Activated naive CD4-positive, alpha-beta T cell treated with anti-CD3 and anti-CD28 coated beads, Interleukin-2, amount 10 ng/mL, durations not matched to agents 5 hours and 36 hours (primary cell): ENCODE results near the gene CHMP1A. TPM values are rescaled to one million over a fixed set of nuclear protein-coding genes. Genes with fewer than 3 reads are reported as not detected.

Source experiments
- total RNA-seq, 2 experiments: library from RNA; stranded (reverse); gene quantifications; one replicate each; pipeline ENCODE4 v1.2.3, GENCODE V29; 2021

The CHMP1A gene
- total RNA-seq: 10 to 100 TPM; 81.2 to 87.0 TPM

GRCh38 chr16:89657442-89658220 lies at the start of gene CHMP1A, which contains the start of gene SPATA33:
CHMP1A (minus strand) TSS chr16:89657708; CDS start chr16:89657588, 120 bp downstream.
SPATA33 (plus strand) TSS chr16:89657836; CDS start chr16:89657912, 76 bp downstream.

GRCh38 chr16:89701425-89702406 lies 44.2 kb upstream of the CHMP1A start, which contains the start of gene SPATA2L:
SPATA2L (minus strand) TSS chr16:89701705; CDS start chr16:89701232, 473 bp downstream.

GRCh38 chr16:89686520-89687091 lies 29.1 kb upstream of the CHMP1A start, which contains the start of gene CDK10:
CDK10 (plus strand) TSS chr16:89686689; CDS start chr16:89686711, 22 bp downstream.

GRCh38 chr16:89613231-89613953 lies 44.1 kb downstream of the CHMP1A start, which contains the start of gene DPEP1:
DPEP1 (plus strand) TSS chr16:89613642; CDS start chr16:89630411, 16,769 bp downstream.

Other genes starting within 250 kb of the CHMP1A start
- 100 to 1,000 TPM; 173 to 178 TPM for gene ANKRD11, start 167.1 kb downstream of the CHMP1A start, total RNA-seq
- 100 to 1,000 TPM in 1 of 2 experiments, 10 to 100 TPM in 1; 98.8 to 101 TPM for gene SPG7, start 149.3 kb downstream of the CHMP1A start, total RNA-seq
- gene RPL13, start 97.0 kb downstream of the CHMP1A start, total RNA-seq: 1,000 to 10,000 TPM; 3,512 to 3,557 TPM
- gene CPNE7, start 82.0 kb downstream of the CHMP1A start, total RNA-seq: 1 to 10 TPM; 3.6 to 3.7 TPM
- gene DPEP1, start 44.1 kb downstream of the CHMP1A start, total RNA-seq: not detected
- gene SPATA33, start 128 bp upstream of the CHMP1A start, total RNA-seq: 10 to 100 TPM in 1 of 2 experiments, 1 to 10 TPM in 1; 9.8 to 10.2 TPM
- gene CDK10, start 29.0 kb upstream of the CHMP1A start, total RNA-seq: 100 to 1,000 TPM in 1 of 2 experiments, 10 to 100 TPM in 1; 92.6 to 111 TPM
- gene SPATA2L, start 44.0 kb upstream of the CHMP1A start, total RNA-seq: 10 to 100 TPM; 10.3 to 10.7 TPM
- 10 to 100 TPM; 10.2 to 12.6 TPM for gene VPS9D1, start 63.2 kb upstream of the CHMP1A start, total RNA-seq
- 10 to 100 TPM; 89.5 to 94.4 TPM for gene ZNF276, start 63.8 kb upstream of the CHMP1A start, total RNA-seq
- 10 to 100 TPM; 69.3 to 76.2 TPM for gene FANCA, start 158.9 kb upstream of the CHMP1A start, total RNA-seq
- 1 to 10 TPM; 1.3 to 1.5 TPM for gene SPIRE2, start 170.8 kb upstream of the CHMP1A start, total RNA-seq
- 100 to 1,000 TPM; 177 to 190 TPM for gene TCF25, start 215.9 kb upstream of the CHMP1A start, total RNA-seq